GM19025 (cell line): Measurements from ENCODE around the gene CYB561D1.

Source experiments
- ATAC-seq: cut with Tn5 transposase; IDR thresholded peaks from one replicate; pipeline ENCODE4 v1.9.1; 2021; ENCODE audit warnings: mild to moderate bottlenecking, low read depth, moderate library complexity; ENCODE audit not compliant: unreplicated experiment

CYB561D1 gene

GRCh38 chr1:109499081-109499480 is 5.2 kb downstream of the CYB561D1 start:
- ATAC-seq = no peak

GRCh38 chr1:109499661-109500536 is 6.0 kb downstream of the CYB561D1 start:
- no peak for ATAC-seq

GRCh38 chr1:109500941-109501381 is 7.1 kb downstream of the CYB561D1 start:
- no peak for ATAC-seq

- ATAC-seq = no peak
Measured at GRCh38 chr1:109501644-109502363, 7.9 kb downstream of the CYB561D1 start.

- ATAC-seq = no peak
Measured at GRCh38 chr1:109502364-109502851, 8.5 kb downstream of the CYB561D1 start.

- ATAC-seq = no peak
Measured at GRCh38 chr1:109503935-109504334, 10.0 kb downstream of the CYB561D1 start.

GRCh38 chr1:109504974-109505373 is 11.1 kb downstream of the CYB561D1 start:
- no peak for ATAC-seq

- ATAC-seq = no peak
Measured at GRCh38 chr1:109508001-109508872, 14.3 kb downstream of the CYB561D1 start.

GRCh38 chr1:109508873-109509175 is 14.9 kb downstream of the CYB561D1 start:
- ATAC-seq = no peak

- peak; percentile 64 for ATAC-seq
Measured at GRCh38 chr1:109509176-109510134, 15.6 kb downstream of the CYB561D1 start, which contains the start of gene AMIGO1. TSS of gene AMIGO1 (minus strand) at chr1:109509727. CDS start at chr1:109508912, 815 bp downstream.

GRCh38 chr1:109513110-109513710 is 19.3 kb downstream of the CYB561D1 start:
- ATAC-seq = no peak

GRCh38 chr1:109514846-109515245 is 21.0 kb downstream of the CYB561D1 start:
- ATAC-seq = no peak

GRCh38 chr1:109516872-109517271 is 23.0 kb downstream of the CYB561D1 start:
- no peak for ATAC-seq

- ATAC-seq = no peak
Measured at GRCh38 chr1:109517337-109517736, 23.4 kb downstream of the CYB561D1 start.

- ATAC-seq = no peak
Measured at GRCh38 chr1:109521002-109521951, 27.4 kb downstream of the CYB561D1 start.

- ATAC-seq = no peak
Measured at GRCh38 chr1:109522026-109522425, 28.1 kb downstream of the CYB561D1 start.

- ATAC-seq = no peak
Measured at GRCh38 chr1:109523706-109524105, 29.8 kb downstream of the CYB561D1 start.
